ENCODE results near the gene MYO16. TPM values are rescaled to one million over a fixed set of nuclear protein-coding genes. Genes with fewer than 3 reads are reported as not detected.
"Not testable (repeated sequence)": the region's sequence is repeated elsewhere in the genome, so short reads cannot be mapped to it uniquely, and the experiment has no call there.

The MYO16 gene
- total RNA-seq, 1 donor from 2014 or later = 0.23 TPM

DNA sequence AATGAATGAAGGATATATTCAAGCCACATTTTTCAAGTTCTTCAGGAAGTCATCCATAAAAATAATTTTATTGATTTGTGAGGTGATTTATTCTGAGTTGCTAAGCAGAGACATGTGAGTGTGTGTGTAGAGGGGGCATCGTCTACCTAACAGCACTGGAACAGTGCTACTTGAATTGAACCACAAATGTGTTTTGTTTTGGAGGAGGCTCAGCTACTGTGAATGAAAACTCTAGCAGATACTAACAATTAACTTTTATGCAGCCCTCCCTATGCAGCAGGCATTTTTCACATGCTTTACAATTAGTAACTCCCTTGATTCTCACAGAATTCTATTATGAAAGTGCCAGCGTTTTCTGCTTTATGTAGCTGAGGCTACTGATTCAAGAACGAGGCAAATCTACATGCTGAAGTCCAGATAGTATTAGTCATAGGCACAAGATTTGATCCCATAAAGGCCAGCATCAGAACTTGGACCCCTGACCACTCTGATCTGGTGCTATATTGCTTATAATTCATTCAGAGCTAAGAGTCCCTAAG is 103.7 kb downstream of the MYO16 start:
- DNase-seq (ENCODE audit: extremely low read depth, low read depth, low spot score) = no peak

GRCh38 chr13:108734676-108735075 is 105.3 kb downstream of the MYO16 start:
- no peak for DNase-seq (ENCODE audit: extremely low read depth, low read depth, low spot score)

GRCh38 chr13:108741930-108742329 is 112.5 kb downstream of the MYO16 start:
- DNase-seq (ENCODE audit: extremely low read depth, low read depth, low spot score) = no peak

DNA sequence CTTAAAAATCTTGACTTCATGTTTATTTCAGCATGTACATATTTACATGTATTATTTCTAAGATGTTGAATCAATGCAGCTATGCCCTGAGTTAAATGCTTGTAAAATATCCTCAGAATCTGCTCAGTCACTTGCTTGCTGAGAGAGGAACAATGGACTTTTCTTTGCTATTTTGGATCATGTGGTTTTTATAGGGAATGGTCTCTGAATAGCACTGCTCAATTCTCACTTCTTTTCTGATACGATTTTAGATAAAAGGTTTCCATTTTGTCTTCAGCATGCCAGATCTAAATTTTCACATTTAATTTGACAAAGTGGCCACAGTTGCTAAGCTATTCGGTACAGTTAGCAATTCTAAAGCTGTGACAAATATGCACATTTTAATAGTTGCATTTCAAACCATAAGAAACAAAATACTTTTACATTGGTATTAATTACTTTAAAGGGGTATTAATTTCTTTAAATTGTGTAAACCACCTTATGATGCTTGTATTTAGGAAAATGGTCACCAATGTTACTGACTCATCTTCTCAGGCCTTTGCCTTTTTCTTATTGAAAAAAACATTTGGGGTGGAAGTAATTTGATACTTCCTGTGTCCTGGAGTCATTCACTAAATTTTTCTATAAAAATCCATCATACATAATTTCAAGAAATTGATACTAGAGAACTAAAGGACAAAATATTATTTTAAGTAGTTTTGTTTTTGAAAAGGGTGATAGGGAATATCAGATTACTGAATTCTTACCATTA is 113.5 kb downstream of the MYO16 start:
- DNase-seq (ENCODE audit: extremely low read depth, low read depth, low spot score) = no peak

DNA sequence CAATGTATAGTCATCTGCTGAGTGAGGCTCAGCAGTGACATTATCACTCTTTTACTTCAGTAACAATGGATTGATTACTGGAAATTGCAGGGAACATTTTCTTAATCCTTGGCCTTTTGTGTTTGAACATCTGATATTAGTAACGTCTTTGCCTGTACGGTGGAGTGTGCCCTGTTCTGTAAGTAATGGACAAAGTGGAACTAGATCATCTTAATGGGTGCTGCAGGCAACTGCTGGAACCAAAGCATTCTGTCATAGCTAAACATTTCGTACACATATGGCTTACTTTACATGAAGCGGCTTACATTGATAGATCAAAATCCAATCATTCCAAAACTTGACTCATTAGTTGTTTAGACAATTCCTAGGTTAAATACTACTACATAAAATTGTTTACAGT is 114.1 kb downstream of the MYO16 start:
- DNase-seq (ENCODE audit: extremely low read depth, low read depth, low spot score) = no peak

GRCh38 chr13:108747843-108748242 is 118.4 kb downstream of the MYO16 start:
- no peak for DNase-seq (ENCODE audit: extremely low read depth, low read depth, low spot score)

- DNase-seq (ENCODE audit: extremely low read depth, low read depth, low spot score) = no peak
Observed at GRCh38 chr13:108752276-108752675, 122.9 kb downstream of the MYO16 start.

DNA sequence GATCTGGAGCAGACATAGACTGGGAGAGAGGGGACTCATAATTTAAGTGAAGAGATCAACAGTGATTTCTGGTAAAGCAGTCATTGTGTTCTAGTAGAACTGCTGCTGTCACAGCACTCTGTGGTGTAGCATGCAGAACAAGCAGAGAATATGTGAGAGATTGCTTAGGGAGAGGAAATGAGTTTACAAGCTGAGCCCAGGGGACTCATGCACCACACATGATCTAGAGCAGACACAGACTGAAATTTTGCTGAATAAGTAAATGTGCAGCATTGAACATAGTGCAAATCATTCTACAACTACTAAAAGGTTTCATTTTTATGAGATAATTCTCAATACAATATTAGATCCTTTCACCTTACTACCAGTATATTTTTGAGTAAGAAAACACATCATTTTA is 125.7 kb downstream of the MYO16 start:
- DNase-seq (ENCODE audit: extremely low read depth, low read depth, low spot score) = no peak

DNA sequence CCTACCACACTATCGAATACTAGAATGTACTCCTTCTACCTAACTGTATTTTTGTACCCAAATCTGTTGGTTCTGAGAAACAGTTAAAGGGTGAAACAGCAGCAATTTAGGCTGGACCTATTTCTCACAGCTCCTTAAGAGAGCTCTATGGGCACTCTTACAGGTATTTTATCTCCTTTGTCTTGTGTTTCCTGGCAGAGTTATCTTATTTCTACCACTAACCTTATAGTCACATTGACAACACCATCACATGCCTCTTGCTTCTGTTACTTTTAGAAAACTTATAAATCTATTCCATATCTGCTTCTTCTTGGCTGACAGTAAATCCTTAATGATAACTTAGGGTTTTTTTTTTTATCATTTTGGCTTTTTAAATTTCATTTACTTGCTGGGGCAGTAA is 130.7 kb downstream of the MYO16 start:
- DNase-seq (ENCODE audit: extremely low read depth, low read depth, low spot score) = no peak

DNA sequence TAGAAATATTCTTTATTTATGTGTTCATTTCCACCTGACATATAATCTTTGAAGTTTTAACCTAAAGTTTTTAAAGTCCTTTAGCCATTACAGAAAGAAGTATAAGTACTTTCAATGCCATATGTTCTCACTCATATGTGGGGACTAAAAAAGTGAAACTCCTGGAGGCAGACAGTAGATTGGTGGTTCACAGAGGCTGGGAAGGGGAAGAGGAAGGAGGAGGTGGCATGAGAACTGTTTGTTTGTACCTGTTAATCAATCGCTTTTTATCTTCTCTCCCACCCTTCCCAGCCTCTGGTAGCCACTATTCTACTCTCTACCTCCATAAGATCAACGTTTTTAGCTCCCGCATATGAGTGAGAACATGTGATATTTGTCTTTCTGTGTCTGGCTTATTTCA is 131.1 kb downstream of the MYO16 start:
- no peak for DNase-seq (ENCODE audit: extremely low read depth, low read depth, low spot score)

GRCh38 chr13:108768035-108768434 is 138.6 kb downstream of the MYO16 start:
- DNase-seq (ENCODE audit: extremely low read depth, low read depth, low spot score) = no peak

GRCh38 chr13:108769213-108770070 is 140.0 kb downstream of the MYO16 start:
- DNase-seq (ENCODE audit: extremely low read depth, low read depth, low spot score) = no peak

DNA sequence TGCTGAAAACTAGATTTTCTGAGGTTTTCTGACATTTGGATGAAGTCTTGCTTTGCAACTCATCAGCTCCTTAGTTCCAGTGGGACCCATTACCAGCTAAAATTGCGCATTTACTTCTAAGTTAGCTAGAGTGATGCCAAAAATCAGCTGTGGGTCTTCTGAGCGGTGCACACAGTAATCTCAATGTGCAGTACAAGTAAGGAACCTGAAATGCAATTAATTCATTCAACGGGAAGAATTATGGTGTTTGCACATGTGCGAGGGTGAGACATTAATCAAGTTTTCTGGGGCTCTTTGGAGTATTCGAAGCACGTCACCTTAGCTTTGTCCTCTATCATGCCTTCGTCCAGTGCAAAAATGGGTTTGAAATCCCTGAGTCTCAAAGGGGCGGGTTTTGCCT is 146.2 kb downstream of the MYO16 start:
- DNase-seq (ENCODE audit: extremely low read depth, low read depth, low spot score) = no peak

DNA sequence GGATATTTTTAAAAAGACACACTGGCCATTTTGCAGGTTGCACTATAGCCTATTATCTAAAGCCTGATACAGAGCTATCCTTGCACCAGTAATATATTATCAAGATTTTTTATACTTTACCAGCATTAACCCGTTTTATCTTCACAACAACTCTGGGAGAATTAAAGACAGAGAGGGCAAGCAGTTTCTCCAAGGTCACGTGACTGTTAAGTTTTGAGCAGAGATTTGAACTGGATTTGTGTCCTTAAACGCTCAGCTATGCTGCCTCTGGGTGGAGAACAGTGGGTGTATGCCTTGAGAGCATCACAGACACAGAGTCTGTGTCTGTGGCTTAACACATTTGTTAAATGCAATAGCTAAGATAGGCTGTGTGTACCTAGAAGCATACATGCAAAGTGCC is 147.2 kb downstream of the MYO16 start:
- no peak for DNase-seq (ENCODE audit: extremely low read depth, low read depth, low spot score)

GRCh38 chr13:108777421-108778420 is 148.3 kb downstream of the MYO16 start:
- DNase-seq (ENCODE audit: extremely low read depth, low read depth, low spot score) = no peak

GRCh38 chr13:108779308-108779707 is 149.9 kb downstream of the MYO16 start:
- DNase-seq (ENCODE audit: extremely low read depth, low read depth, low spot score) = no peak

DNA sequence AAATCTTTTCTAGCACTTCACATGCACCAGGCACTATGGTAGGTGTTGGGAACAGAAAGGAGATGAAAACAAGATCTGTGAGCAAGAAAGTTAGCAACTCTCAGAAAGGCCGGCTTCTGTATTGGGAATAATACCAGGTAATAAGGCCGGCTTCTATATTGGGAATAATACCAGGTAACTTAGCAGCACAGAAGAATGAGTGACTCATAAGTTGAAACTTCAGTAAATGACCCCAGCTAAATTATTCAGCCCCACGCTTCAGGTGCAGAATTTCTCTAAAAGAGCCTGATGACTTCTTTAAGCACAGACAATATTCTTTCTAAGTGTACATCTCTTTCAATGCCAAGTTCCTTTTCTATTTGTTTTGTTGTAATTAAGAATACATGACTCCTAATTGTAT is 151.3 kb downstream of the MYO16 start:
- no peak for DNase-seq (ENCODE audit: extremely low read depth, low read depth, low spot score)

GRCh38 chr13:108781312-108781711 is 151.9 kb downstream of the MYO16 start:
- no peak for DNase-seq (ENCODE audit: extremely low read depth, low read depth, low spot score)

DNA sequence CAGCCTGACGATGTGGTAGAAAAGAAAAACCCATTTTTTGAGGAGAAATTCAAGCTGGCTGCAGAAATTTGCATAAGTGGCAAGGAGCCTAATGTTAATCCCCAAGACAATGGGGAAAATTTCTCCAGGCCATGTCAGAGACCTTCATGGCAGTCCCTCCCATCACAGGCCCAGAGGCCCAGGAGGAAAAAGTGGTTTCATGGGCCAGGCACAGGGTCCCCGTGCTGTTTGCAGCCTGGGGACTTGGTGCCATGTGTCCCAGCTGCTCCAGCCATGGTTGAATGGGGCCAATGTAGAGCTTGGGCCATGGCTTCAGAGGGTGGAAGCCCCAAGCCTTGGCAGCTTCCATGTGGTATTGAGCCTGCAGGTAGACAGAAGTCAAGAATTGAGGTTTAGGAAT is 153.1 kb downstream of the MYO16 start:
- DNase-seq (ENCODE audit: extremely low read depth, low read depth, low spot score) = not testable (repeated sequence)

DNA sequence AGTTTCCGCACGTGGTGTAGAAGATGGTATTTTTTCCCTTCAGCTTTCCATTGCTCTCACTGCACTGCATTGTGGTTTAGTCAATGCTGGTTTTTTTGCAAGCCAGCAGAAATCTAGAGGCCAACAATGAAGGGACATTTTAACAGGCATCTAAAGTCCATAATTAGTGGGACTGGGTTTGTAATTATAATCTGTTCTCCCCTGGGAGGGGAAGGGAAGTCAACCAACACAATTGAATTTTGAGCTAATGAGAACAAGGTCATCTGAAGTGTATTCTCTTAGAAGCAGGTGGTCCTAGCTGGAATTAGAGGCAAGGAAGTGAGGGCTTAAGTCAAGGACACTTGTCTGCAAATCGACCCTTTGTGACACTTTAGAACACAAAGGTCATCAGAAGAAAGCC is 156.4 kb downstream of the MYO16 start:
- DNase-seq (ENCODE audit: extremely low read depth, low read depth, low spot score) = no peak

All from glomerular endothelial cell (primary cell).